ENCODE measurements around the gene TM9SF1.

- TF ChIP-seq CTCF (conservative IDR thresholded peaks at IDR 0.05; ENCODE audit: low read depth, low read length) (no peak), EZH2 (IDR thresholded peaks at IDR 0.05; ENCODE audit: borderline replicate concordance, low read depth, low read length, poor library complexity, severe bottlenecking) (no peak)
Observed at GRCh38 chr14:24157331-24157730, 37.9 kb downstream of the TM9SF1 start.
